ENCODE data around the gene TTN. TPM values are rescaled to one million over a fixed set of nuclear protein-coding genes. Genes with fewer than 3 reads are reported as not detected.

Gene TTN
- polyA plus RNA-seq, 1 experiment = not detected

DNA sequence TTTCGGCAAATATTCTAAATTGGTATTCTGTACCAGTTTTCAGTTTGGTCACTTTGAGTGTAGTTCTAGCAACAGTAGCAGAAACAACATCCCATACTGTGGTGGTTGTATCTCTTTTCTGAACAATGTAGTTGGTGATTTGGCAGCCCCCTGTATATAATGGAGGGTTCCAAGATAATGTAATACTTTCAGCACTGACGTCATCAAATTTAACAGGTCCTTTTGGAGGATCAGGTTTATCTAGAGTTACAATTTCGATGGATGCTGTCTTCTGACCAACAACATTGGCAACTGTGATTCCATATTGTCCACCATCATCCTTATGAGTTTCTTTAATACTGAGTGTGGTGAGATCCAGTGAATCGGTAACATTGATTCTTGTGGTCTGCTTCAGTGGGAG is 239.0 kb downstream of the TTN start:
- no peak for TF ChIP-seq CTCF (IDR thresholded peaks at IDR 0.05; ENCODE audit: insufficient read depth, low read depth, low read length)
- POLR2A ChIA-PET = no interaction called here
- CTCF ChIA-PET = no interaction called here
- DNase-seq (ENCODE audit: low read depth) = no peak
- Histone ChIP-seq H3K27me3 (ENCODE audit: control insufficient read depth, insufficient read depth, low read length) (no peaks in the 10 kb centered on the region), H3K4me3 (ENCODE audit: low read depth, low read length) (no peak overlapping the region), H3K36me3 (ENCODE audit: control insufficient read depth, insufficient read depth, low read length) (no peaks in the 10 kb centered on the region)

- no peaks in the 10 kb centered on the region for H3K27me3 ChIP-seq (ENCODE audit: control insufficient read depth, insufficient read depth, low read length)
- no peak for TF ChIP-seq CTCF (IDR thresholded peaks at IDR 0.05; ENCODE audit: insufficient read depth, low read depth, low read length)
- ChIA-PET CTCF (interaction anchor here (0.8 kb wide), 1 partner anchor 148 kb away, joined by 3 read pairs; no protein-coding TSS in a partner anchor), POLR2A (no interaction called here)
- peak; percentile 79 for DNase-seq (ENCODE audit: low read depth)
- H3K4me3 ChIP-seq (ENCODE audit: low read depth, low read length) = no peak overlapping the region
- H3K36me3 ChIP-seq (ENCODE audit: control insufficient read depth, insufficient read depth, low read length) = no peaks in the 10 kb centered on the region
These were observed 254.2 kb downstream of the TTN start for GRCh38 chr2:178553047-178553446.

GRCh38 chr2:178550352-178550751 is 256.9 kb downstream of the TTN start:
- POLR2A ChIA-PET = no interaction called here
- CTCF ChIA-PET = no interaction called here
- DNase-seq (ENCODE audit: low read depth) = no peak

DNA sequence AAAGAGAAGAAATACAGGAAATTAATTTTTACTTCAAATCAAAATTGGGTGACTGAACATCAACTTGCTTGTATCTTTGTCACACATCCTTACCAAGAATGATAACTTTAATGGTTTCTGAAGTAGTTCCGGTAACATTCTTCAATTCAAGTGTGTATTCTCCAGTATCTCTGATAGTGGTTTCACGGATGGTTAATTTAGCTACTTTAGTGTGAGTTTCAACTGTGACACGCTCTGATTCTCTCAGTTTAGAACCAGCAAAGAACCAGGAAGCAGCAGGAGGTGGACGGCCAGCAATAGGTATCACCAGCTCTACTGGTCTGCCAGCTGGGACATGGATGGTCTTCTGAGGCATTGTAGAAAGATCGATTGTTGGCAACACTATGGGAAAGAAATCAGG is 264.7 kb downstream of the TTN start:
- no peaks in the 10 kb centered on the region for H3K36me3 ChIP-seq (ENCODE audit: control insufficient read depth, insufficient read depth, low read length)
- TF ChIP-seq CTCF (IDR thresholded peaks at IDR 0.05; ENCODE audit: insufficient read depth, low read depth, low read length) = no peak
- ChIA-PET POLR2A (no interaction called here), CTCF (no interaction called here)
- no peaks in the 10 kb centered on the region for H3K27me3 ChIP-seq (ENCODE audit: control insufficient read depth, insufficient read depth, low read length)
- DNase-seq (ENCODE audit: low read depth) = no peak
- H3K4me3 ChIP-seq (ENCODE audit: low read depth, low read length) = no peak overlapping the region

More at GRCh38 chr2:178550352-178550751, 256.9 kb downstream of the TTN start:
- TF ChIP-seq CTCF (IDR thresholded peaks at IDR 0.05; ENCODE audit: insufficient read depth, low read depth, low read length) = no peak
- H3K4me3 ChIP-seq (ENCODE audit: low read depth, low read length) = no peak overlapping the region
- no peaks in the 10 kb centered on the region for H3K36me3 ChIP-seq (ENCODE audit: control insufficient read depth, insufficient read depth, low read length)
- no peaks in the 10 kb centered on the region for H3K27me3 ChIP-seq (ENCODE audit: control insufficient read depth, insufficient read depth, low read length)

- DNase-seq (ENCODE audit: low read depth) = no peak
- TF ChIP-seq CTCF (IDR thresholded peaks at IDR 0.05; ENCODE audit: insufficient read depth, low read depth, low read length) = no peak
- ChIA-PET CTCF (no interaction called here), POLR2A (no interaction called here)
- Histone ChIP-seq H3K36me3 (ENCODE audit: control insufficient read depth, insufficient read depth, low read length) (no peaks in the 10 kb centered on the region), H3K27me3 (ENCODE audit: control insufficient read depth, insufficient read depth, low read length) (no peaks in the 10 kb centered on the region), H3K4me3 (ENCODE audit: low read depth, low read length) (no peak overlapping the region)
These were observed 265.1 kb downstream of the TTN start for GRCh38 chr2:178542161-178542560.

Data from BJ (cell line).